Uterus (tissue), 2 donors: ENCODE measurements around the gene IGHMBP2.

Experiments used
- POLR2A ChIP-seq, 2 donors: fragments of 450-650 bp; IDR thresholded peaks; one replicate each; pipeline ENCODE4 v1.6.1; 2016; ENCODE audit warnings: antibody characterized with exemption in 2 of 2, mild to moderate bottlenecking in 1 of 2, moderate library complexity in 1 of 2
- TF ChIP-seq, protein P1 (sequence below), 4 experiments: fragments of 200-600 bp in 2 of 4; fragments of 450-650 bp in 2 of 4; sonication (generic) in 2 of 4; IDR thresholded peaks; one replicate each; pipeline ENCODE4 v1.5.1; 2016 to 2019; ENCODE audit warnings: antibody characterized with exemption in 4 of 4, mild to moderate bottlenecking in 2 of 4, moderate library complexity in 1 of 4

- TF ChIP-seq, protein P1, sequence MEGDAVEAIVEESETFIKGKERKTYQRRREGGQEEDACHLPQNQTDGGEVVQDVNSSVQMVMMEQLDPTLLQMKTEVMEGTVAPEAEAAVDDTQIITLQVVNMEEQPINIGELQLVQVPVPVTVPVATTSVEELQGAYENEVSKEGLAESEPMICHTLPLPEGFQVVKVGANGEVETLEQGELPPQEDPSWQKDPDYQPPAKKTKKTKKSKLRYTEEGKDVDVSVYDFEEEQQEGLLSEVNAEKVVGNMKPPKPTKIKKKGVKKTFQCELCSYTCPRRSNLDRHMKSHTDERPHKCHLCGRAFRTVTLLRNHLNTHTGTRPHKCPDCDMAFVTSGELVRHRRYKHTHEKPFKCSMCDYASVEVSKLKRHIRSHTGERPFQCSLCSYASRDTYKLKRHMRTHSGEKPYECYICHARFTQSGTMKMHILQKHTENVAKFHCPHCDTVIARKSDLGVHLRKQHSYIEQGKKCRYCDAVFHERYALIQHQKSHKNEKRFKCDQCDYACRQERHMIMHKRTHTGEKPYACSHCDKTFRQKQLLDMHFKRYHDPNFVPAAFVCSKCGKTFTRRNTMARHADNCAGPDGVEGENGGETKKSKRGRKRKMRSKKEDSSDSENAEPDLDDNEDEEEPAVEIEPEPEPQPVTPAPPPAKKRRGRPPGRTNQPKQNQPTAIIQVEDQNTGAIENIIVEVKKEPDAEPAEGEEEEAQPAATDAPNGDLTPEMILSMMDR (IDR thresholded peaks at IDR 0.05) = no peak
- no peak for TF ChIP-seq POLR2A (IDR thresholded peaks at IDR 0.05)
These were observed 32.0 kb downstream of the IGHMBP2 start for GRCh38 chr11:68935516-68936357.
